SK-N-MC (cell line): ENCODE data around the gene ARIH2.

Experiments used
- DNase-seq: peaks from one replicate; pipeline ENCODE4 v3.0.0-alpha.2; 2011; ENCODE audit warnings: low read depth, low spot score
- H3K27ac ChIP-seq: fragments of 200-600 bp; sonication (generic); 2 replicates; pipeline ENCODE4 v1.5.1; 2016; ENCODE audit warnings: mixed run types
- H3K36me3 ChIP-seq: fragments of 200-600 bp; sonication (generic); 2 replicates; pipeline ENCODE4 v1.6.1; 2017; ENCODE audit warnings: antibody characterized with exemption, low read length, mixed read lengths; ENCODE audit not compliant: insufficient read depth
- H3K4me3 ChIP-seq: fragments of 200-600 bp; sonication (generic); 2 replicates; pipeline ENCODE4 v1.5.1; 2016
- H3K9ac ChIP-seq: fragments of 200-600 bp; sonication (generic); 2 replicates; pipeline ENCODE4 v1.8.0; 2017; ENCODE audit warnings: mixed run types, mixed read lengths; ENCODE audit not compliant: insufficient read length
- H3K9me3 ChIP-seq: fragments of 200-600 bp; sonication (generic); 2 replicates; pipeline ENCODE4 v1.6.1; 2017; ENCODE audit warnings: low read depth, mild to moderate bottlenecking, antibody characterized with exemption, low read length, moderate library complexity, mixed read lengths
- EZH2 ChIP-seq: fragments of 200-600 bp; sonication (generic); IDR thresholded peaks from one replicate; pipeline ENCODE4 v1.6.1; 2017; ENCODE audit warnings: antibody characterized with exemption
- FOXP2 ChIP-seq: optimal IDR thresholded peaks from 2 replicates; pipeline ENCODE3; 2011; ENCODE audit warnings: mild to moderate bottlenecking, moderate library complexity; ENCODE audit not compliant: insufficient read depth; ENCODE audit errors: extremely low read length, control extremely low read depth
- POLR2AphosphoS5 ChIP-seq: IDR thresholded peaks from 2 replicates; pipeline ENCODE4 v1.6.1; 2012; ENCODE audit warnings: mild to moderate bottlenecking, low read depth, low read length, borderline replicate concordance

Gene ARIH2

DNA sequence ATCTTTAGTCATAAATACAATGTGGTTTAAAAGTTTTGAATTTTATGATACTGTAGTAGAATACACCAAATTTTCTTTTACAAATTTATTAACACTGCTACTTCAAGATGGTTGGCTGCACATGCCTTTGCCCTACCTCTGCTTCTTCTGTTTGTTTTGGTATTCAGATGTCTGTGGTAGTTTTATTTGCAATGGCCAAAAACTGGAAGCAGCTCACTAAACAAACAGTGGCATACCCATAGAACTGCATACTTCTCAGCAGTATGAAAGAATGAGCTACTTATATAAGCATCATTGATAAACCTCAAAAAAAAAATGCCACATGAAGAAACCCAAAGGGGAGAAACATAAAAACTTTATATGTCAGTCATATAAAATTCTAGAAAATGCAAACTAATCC, 19.5 kb downstream of the ARIH2 start:
- H3K9ac ChIP-seq: no peak overlapping the region
- no peak overlapping the region for H3K27ac ChIP-seq
- TF ChIP-seq POLR2AphosphoS5 (no peak), EZH2 (no peak), FOXP2 (no peak)
- no peak for DNase-seq
- no peaks in the 10 kb centered on the region for H3K9me3 ChIP-seq
- no peak overlapping the region for H3K4me3 ChIP-seq
- peaks cover 14% of the 10 kb centered on the region; the same call in 1 of the 2 replicates for H3K36me3 ChIP-seq

- Histone ChIP-seq H3K9ac (no peak overlapping the region), H3K27ac (no peak overlapping the region), H3K36me3 (peaks cover 12% of the 10 kb centered on the region; the same call in 1 of the 2 replicates), H3K4me3 (no peak overlapping the region), H3K9me3 (no peaks in the 10 kb centered on the region)
- no peak for DNase-seq
- no peak for TF ChIP-seq FOXP2
- no peak for TF ChIP-seq EZH2
- TF ChIP-seq POLR2AphosphoS5: no peak
These were observed 20.0 kb downstream of the ARIH2 start for GRCh38 chr3:48938689-48939088.

DNA sequence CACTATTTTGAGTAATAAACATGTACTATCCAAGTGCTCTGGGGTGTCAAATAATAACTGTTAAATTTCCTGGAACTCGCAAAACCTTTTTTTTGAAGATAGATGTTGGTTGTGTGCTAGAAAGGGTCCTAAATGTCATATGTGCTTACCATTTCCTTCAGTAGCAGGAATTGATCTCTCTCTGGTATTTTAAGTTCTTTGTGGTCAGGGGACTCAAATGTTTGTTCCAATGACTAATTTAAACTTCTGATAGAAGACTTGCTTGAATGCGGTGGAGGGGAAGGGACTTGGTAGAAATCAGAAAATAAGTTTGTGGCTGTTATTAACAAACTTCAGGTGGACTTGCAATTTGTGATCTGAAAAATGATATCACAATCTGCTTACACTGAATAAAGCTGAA, 26.8 kb downstream of the ARIH2 start:
- no peak overlapping the region for H3K9ac ChIP-seq
- peak overlapping the region; percentile 42; the same call in 1 of the 2 replicates for H3K27ac ChIP-seq
- no peaks in the 10 kb centered on the region for H3K9me3 ChIP-seq
- H3K36me3 ChIP-seq: no peaks in the 10 kb centered on the region; the same call in 1 of the 2 replicates
- TF ChIP-seq FOXP2: no peak
- no peak for TF ChIP-seq EZH2
- no peak for TF ChIP-seq POLR2AphosphoS5
- H3K4me3 ChIP-seq: no peak overlapping the region
- no peak for DNase-seq

DNA sequence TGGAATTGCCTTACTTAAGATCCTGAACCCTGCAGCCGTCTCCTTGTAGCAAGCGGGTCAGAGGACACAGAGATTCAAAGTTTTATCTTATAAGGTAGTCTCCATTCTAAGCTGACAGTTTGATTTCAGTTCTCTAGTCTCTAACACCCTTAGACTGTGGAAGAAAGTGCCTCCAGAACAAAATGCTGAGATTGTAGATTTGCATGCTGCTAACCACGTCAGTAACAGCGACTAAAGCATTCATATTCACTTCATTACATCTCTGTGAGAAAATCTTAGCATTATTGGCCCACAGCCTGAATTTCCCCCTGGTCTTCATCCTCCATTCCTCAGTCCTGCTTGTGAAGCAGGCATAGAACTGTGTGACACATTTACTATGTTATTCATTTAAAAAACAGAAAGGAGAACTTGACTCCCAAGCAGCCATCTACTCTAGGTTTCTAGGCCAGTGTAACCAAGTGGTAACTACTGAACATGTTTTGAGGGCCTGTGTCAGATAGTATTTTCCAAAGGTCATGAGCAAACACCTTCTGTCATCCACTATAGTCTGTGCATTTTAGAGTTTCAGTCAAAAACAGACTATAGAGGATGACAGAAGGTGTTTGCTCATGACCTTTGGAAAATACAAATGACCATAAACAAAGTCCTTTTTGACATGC, 27.4 kb downstream of the ARIH2 start:
- H3K36me3 ChIP-seq: no peaks in the 10 kb centered on the region; the same call in 1 of the 2 replicates
- no peaks in the 10 kb centered on the region for H3K9me3 ChIP-seq
- H3K27ac ChIP-seq: peak overlapping the region; percentile 42; the same call in 1 of the 2 replicates
- no peak overlapping the region for H3K9ac ChIP-seq
- TF ChIP-seq POLR2AphosphoS5: no peak
- no peak overlapping the region for H3K4me3 ChIP-seq
- no peak for DNase-seq

DNA sequence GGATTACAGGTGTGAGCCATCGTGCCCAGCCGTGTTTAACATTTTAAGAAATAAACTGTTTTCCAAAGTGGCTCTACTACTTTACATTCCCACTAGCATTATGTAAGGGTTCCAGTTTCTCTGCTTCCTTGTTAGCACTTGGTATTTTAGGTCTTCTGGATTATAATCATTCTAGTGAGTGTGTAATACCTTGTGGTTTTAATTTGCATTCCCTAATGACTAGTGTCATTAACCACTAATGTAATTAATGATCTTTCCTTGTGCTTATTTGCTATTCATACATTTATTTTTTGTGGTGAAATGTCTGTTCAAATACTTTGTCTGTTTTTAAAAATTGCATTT, 30.7 kb downstream of the ARIH2 start:
- H3K9ac ChIP-seq: no peak overlapping the region
- no peak overlapping the region for H3K4me3 ChIP-seq
- TF ChIP-seq EZH2 (no peak), FOXP2 (no peak), POLR2AphosphoS5 (no peak)
- no peaks in the 10 kb centered on the region for H3K36me3 ChIP-seq
- no peaks in the 10 kb centered on the region for H3K9me3 ChIP-seq
- no peak for DNase-seq
- peak overlapping the region; percentile 19; the same call in 1 of the 2 replicates for H3K27ac ChIP-seq

- TF ChIP-seq FOXP2 (no peak), POLR2AphosphoS5 (no peak), EZH2 (no peak)
- DNase-seq: no peak
- Histone ChIP-seq H3K9me3 (no peaks in the 10 kb centered on the region), H3K4me3 (no peak overlapping the region), H3K27ac (no peak overlapping the region), H3K36me3 (no peaks in the 10 kb centered on the region), H3K9ac (no peak overlapping the region)
These were observed 31.4 kb downstream of the ARIH2 start for GRCh38 chr3:48950051-48950450.

- Histone ChIP-seq H3K4me3 (no peak overlapping the region), H3K9ac (no peak overlapping the region)
- DNase-seq: no peak
These were observed 33.1 kb downstream of the ARIH2 start for GRCh38 chr3:48951764-48952163.

DNA sequence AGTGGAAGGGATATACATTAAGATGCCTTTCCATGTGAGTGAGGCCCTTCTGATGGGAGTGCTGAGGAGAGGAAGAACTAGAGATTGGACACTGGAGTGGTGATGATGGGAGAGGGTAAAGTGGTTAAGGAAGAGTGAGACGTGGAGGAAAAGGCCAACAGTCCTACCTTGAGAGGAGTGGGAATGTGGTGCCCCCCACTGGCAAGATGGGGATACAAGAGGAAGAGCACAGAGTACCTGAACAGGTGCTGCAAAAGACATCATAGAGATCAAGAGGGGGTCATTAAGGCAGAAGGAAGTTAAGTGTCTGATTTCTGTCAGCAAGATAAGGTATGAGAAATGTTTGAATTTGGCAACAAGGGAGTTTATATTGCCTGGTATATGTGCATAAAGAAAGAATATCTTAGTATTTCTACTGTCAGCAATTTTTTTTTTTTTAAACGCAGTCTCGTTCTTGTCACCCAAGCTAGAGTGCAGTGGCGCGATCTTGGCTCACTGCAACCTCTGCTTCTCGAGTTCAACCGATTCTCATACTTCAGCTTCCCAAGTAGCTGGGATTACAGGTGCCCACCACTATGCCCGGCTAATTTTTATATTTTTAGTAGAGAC, 34.0 kb downstream of the ARIH2 start:
- no peak overlapping the region for H3K27ac ChIP-seq
- H3K4me3 ChIP-seq: no peak overlapping the region
- peaks cover 3% of the 10 kb centered on the region; the same call in 1 of the 2 replicates for H3K36me3 ChIP-seq
- H3K9ac ChIP-seq: no peak overlapping the region
- no peak for TF ChIP-seq EZH2
- no peak for TF ChIP-seq FOXP2
- no peak for TF ChIP-seq POLR2AphosphoS5
- no peaks in the 10 kb centered on the region for H3K9me3 ChIP-seq
- no peak for DNase-seq

More at GRCh38 chr3:48951764-48952163, 33.1 kb downstream of the ARIH2 start:
- Histone ChIP-seq H3K36me3 (no peaks in the 10 kb centered on the region), H3K9me3 (no peaks in the 10 kb centered on the region), H3K27ac (no peak overlapping the region)
- TF ChIP-seq POLR2AphosphoS5 (no peak), EZH2 (no peak), FOXP2 (no peak)
